T-helper 2 cell treated with Interferon-gamma antibody and Interleukin-4, amounts not matched to agents 5 μg/mL and 100 μg/mL, for 36 hours (primary cell): ENCODE measurements around the gene PRSS22.

Experiments
- DNase-seq: peaks from one replicate; pipeline ENCODE4 v3.0.0; 2021; ENCODE audit warnings: low spot score
- H3K27ac Mint-ChIP-seq: one replicate; pipeline ENCODE4 v1.8.0; 2021; ENCODE audit warnings: mild to moderate bottlenecking, mixed read lengths
- H3K27me3 Mint-ChIP-seq: one replicate; pipeline ENCODE4 v1.8.0; 2021; ENCODE audit warnings: low read depth, mixed read lengths
- H3K36me3 Mint-ChIP-seq: one replicate; pipeline ENCODE4 v1.8.0; 2021; ENCODE audit warnings: low read depth, mixed read lengths
- H3K4me1 Mint-ChIP-seq: one replicate; pipeline ENCODE4 v1.8.0; 2021; ENCODE audit warnings: low read depth, mixed read lengths
- H3K4me3 Mint-ChIP-seq: one replicate; pipeline ENCODE4 v1.8.0; 2022; ENCODE audit warnings: mild to moderate bottlenecking, moderate library complexity, mixed read lengths
- H3K9me3 Mint-ChIP-seq: one replicate; pipeline ENCODE4 v1.8.0; 2021; ENCODE audit warnings: mixed read lengths

PRSS22 gene

GRCh38 chr16:2833776-2834175 lies 24.2 kb downstream of the PRSS22 start:
- Mint-ChIP-seq H3K9me3 (no peaks in the 10 kb centered on the region), H3K27me3 (peaks cover 3% of the 10 kb centered on the region)
- DNase-seq, result no peak

GRCh38 chr16:2831203-2831602 lies 26.8 kb downstream of the PRSS22 start:
- H3K27ac Mint-ChIP-seq, result no peak overlapping the region
- no peak for DNase-seq

More at GRCh38 chr16:2833776-2834175, 24.2 kb downstream of the PRSS22 start:
- H3K27ac Mint-ChIP-seq, result no peak overlapping the region
- H3K36me3 Mint-ChIP-seq, result no peaks in the 10 kb centered on the region
- no peaks in the 10 kb centered on the region for H3K4me1 Mint-ChIP-seq
- no peak overlapping the region for H3K4me3 Mint-ChIP-seq

GRCh38 chr16:2830355-2830695 lies 27.6 kb downstream of the PRSS22 start:
- Mint-ChIP-seq H3K36me3 (no peaks in the 10 kb centered on the region), H3K4me1 (no peaks in the 10 kb centered on the region), H3K27me3 (peaks cover 3% of the 10 kb centered on the region), H3K27ac (no peak overlapping the region), H3K4me3 (peak overlapping the region; percentile 43), H3K9me3 (no peaks in the 10 kb centered on the region)
- DNase-seq, result no peak

More at GRCh38 chr16:2831203-2831602, 26.8 kb downstream of the PRSS22 start:
- H3K27me3 Mint-ChIP-seq, result peaks cover 3% of the 10 kb centered on the region
- H3K4me3 Mint-ChIP-seq, result no peak overlapping the region
- H3K36me3 Mint-ChIP-seq, result no peaks in the 10 kb centered on the region
- no peaks in the 10 kb centered on the region for H3K9me3 Mint-ChIP-seq
- no peaks in the 10 kb centered on the region for H3K4me1 Mint-ChIP-seq

GRCh38 chr16:2829501-2830354 lies 28.2 kb downstream of the PRSS22 start, which contains the start of gene ZG16B:
Gene ZG16B (plus strand): TSS chr16:2830303. CDS start chr16:2830442, 139 bp downstream.
- H3K27ac Mint-ChIP-seq, result peak within 1 kb of the TSS; percentile 57
- peaks cover 2% of the 10 kb centered on the region for H3K27me3 Mint-ChIP-seq
- peak within 1 kb of the TSS; percentile 43 for H3K4me3 Mint-ChIP-seq
- DNase-seq, result no peak
- no peaks in the 10 kb centered on the region for H3K4me1 Mint-ChIP-seq
- no peaks in the 10 kb centered on the region for H3K36me3 Mint-ChIP-seq
- no peaks in the 10 kb centered on the region for H3K9me3 Mint-ChIP-seq

- no peak overlapping the region for H3K27ac Mint-ChIP-seq
- no peaks in the 10 kb centered on the region for H3K9me3 Mint-ChIP-seq
- no peaks in the 10 kb centered on the region for H3K4me1 Mint-ChIP-seq
- no peaks in the 10 kb centered on the region for H3K27me3 Mint-ChIP-seq
- no peak overlapping the region for H3K4me3 Mint-ChIP-seq
- H3K36me3 Mint-ChIP-seq, result no peaks in the 10 kb centered on the region
- DNase-seq, result no peak
These were observed 29.0 kb downstream of the PRSS22 start for GRCh38 chr16:2828876-2829430.

GRCh38 chr16:2828521-2828840 lies 29.5 kb downstream of the PRSS22 start:
- no peak for DNase-seq
- Mint-ChIP-seq H3K4me3 (no peak overlapping the region), H3K4me1 (no peaks in the 10 kb centered on the region), H3K27ac (no peak overlapping the region), H3K9me3 (no peaks in the 10 kb centered on the region), H3K36me3 (no peaks in the 10 kb centered on the region), H3K27me3 (no peaks in the 10 kb centered on the region)

- Mint-ChIP-seq H3K9me3 (no peaks in the 10 kb centered on the region), H3K36me3 (no peaks in the 10 kb centered on the region), H3K4me3 (no peak overlapping the region), H3K27me3 (no peaks in the 10 kb centered on the region), H3K4me1 (no peaks in the 10 kb centered on the region), H3K27ac (no peak overlapping the region)
- no peak for DNase-seq
These were observed 30.0 kb downstream of the PRSS22 start for GRCh38 chr16:2827831-2828520.

GRCh38 chr16:2827374-2827791 lies 30.6 kb downstream of the PRSS22 start:
- DNase-seq, result no peak
- Mint-ChIP-seq H3K9me3 (no peaks in the 10 kb centered on the region), H3K36me3 (no peaks in the 10 kb centered on the region), H3K4me3 (no peak overlapping the region), H3K4me1 (no peaks in the 10 kb centered on the region), H3K27me3 (no peaks in the 10 kb centered on the region), H3K27ac (no peak overlapping the region)

GRCh38 chr16:2826591-2827373 lies 31.2 kb downstream of the PRSS22 start:
- no peaks in the 10 kb centered on the region for H3K9me3 Mint-ChIP-seq
- H3K27ac Mint-ChIP-seq, result no peak overlapping the region
- H3K36me3 Mint-ChIP-seq, result no peaks in the 10 kb centered on the region
- no peak for DNase-seq
- no peak overlapping the region for H3K4me3 Mint-ChIP-seq
- H3K27me3 Mint-ChIP-seq, result no peaks in the 10 kb centered on the region
- H3K4me1 Mint-ChIP-seq, result no peaks in the 10 kb centered on the region

GRCh38 chr16:2825906-2826305 lies 32.1 kb downstream of the PRSS22 start:
- H3K27ac Mint-ChIP-seq, result no peak overlapping the region
- H3K4me3 Mint-ChIP-seq, result no peak overlapping the region
- no peak for DNase-seq
- no peaks in the 10 kb centered on the region for H3K4me1 Mint-ChIP-seq
- H3K36me3 Mint-ChIP-seq, result no peaks in the 10 kb centered on the region
- H3K27me3 Mint-ChIP-seq, result no peaks in the 10 kb centered on the region
- H3K9me3 Mint-ChIP-seq, result no peaks in the 10 kb centered on the region

- no peak for DNase-seq
- H3K4me3 Mint-ChIP-seq, result no peak overlapping the region
- H3K36me3 Mint-ChIP-seq, result no peaks in the 10 kb centered on the region
- no peaks in the 10 kb centered on the region for H3K4me1 Mint-ChIP-seq
- H3K9me3 Mint-ChIP-seq, result no peaks in the 10 kb centered on the region
- no peak overlapping the region for H3K27ac Mint-ChIP-seq
- no peaks in the 10 kb centered on the region for H3K27me3 Mint-ChIP-seq
These were observed 32.8 kb downstream of the PRSS22 start for GRCh38 chr16:2825049-2825742.

- H3K4me1 Mint-ChIP-seq, result no peaks in the 10 kb centered on the region
- H3K9me3 Mint-ChIP-seq, result no peaks in the 10 kb centered on the region
- H3K4me3 Mint-ChIP-seq, result no peak overlapping the region
- no peak for DNase-seq
- H3K27me3 Mint-ChIP-seq, result no peaks in the 10 kb centered on the region
- H3K36me3 Mint-ChIP-seq, result no peaks in the 10 kb centered on the region
- H3K27ac Mint-ChIP-seq, result no peak overlapping the region
These were observed 33.3 kb downstream of the PRSS22 start for GRCh38 chr16:2824626-2825025.

GRCh38 chr16:2822496-2822895 lies 35.5 kb downstream of the PRSS22 start:
- Mint-ChIP-seq H3K4me1 (no peaks in the 10 kb centered on the region), H3K27me3 (no peaks in the 10 kb centered on the region), H3K4me3 (no peak overlapping the region), H3K27ac (no peak overlapping the region), H3K9me3 (no peaks in the 10 kb centered on the region), H3K36me3 (no peaks in the 10 kb centered on the region)
- DNase-seq, result no peak
